ENCODE measurements around the gene UBE2I. TPM values are rescaled to one million over a fixed set of nuclear protein-coding genes. Genes with fewer than 3 reads are reported as not detected.

UBE2I gene
- total RNA-seq, 1 experiment from 2014 or later, result 361 TPM

DNA sequence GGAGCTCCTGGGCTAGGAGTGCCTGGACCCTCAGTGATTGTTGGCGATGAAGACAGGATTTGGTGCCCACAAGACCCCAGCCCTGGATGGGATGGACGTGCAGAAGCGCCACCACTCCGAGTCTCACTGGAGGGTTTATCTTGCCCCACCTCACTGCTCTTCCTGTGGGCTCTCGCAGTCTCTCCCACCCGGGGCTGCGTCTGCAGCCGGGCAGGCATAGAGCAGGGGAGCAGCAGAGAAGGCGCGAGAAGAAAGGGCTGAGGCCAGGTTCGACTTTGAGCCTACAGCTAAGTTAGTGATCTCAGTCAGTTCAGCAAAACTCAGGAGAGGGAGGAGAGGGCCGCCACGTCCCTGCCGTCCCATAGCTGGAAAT lies 6.6 kb downstream of the UBE2I start:
- Histone ChIP-seq H3K4me1 (ENCODE audit: insufficient read depth, low read length, poor library complexity, severe bottlenecking) (peaks cover 7% of the 10 kb centered on the region), H3K36me3 (ENCODE audit: insufficient read depth, low read length, poor library complexity, severe bottlenecking) (peaks cover 92% of the 10 kb centered on the region), H3K9me3 (ENCODE audit: low read depth, low read length, poor library complexity, severe bottlenecking) (no peaks in the 10 kb centered on the region), H3K27me3 (replicated peaks; ENCODE audit: insufficient read depth, low read depth, low read length, poor library complexity) (no peaks in the 10 kb centered on the region), H3K27ac (ENCODE audit: low read depth, low read length, poor library complexity, severe bottlenecking) (no peak overlapping the region), H3K4me3 (ENCODE audit: low read depth, low read length, poor library complexity, severe bottlenecking) (no peak overlapping the region)
- intact Hi-C loops (cut with micrococcal nuclease; ENCODE audit: unreplicated experiment), result no loop called here
- TF ChIP-seq, protein P1, sequence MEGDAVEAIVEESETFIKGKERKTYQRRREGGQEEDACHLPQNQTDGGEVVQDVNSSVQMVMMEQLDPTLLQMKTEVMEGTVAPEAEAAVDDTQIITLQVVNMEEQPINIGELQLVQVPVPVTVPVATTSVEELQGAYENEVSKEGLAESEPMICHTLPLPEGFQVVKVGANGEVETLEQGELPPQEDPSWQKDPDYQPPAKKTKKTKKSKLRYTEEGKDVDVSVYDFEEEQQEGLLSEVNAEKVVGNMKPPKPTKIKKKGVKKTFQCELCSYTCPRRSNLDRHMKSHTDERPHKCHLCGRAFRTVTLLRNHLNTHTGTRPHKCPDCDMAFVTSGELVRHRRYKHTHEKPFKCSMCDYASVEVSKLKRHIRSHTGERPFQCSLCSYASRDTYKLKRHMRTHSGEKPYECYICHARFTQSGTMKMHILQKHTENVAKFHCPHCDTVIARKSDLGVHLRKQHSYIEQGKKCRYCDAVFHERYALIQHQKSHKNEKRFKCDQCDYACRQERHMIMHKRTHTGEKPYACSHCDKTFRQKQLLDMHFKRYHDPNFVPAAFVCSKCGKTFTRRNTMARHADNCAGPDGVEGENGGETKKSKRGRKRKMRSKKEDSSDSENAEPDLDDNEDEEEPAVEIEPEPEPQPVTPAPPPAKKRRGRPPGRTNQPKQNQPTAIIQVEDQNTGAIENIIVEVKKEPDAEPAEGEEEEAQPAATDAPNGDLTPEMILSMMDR (conservative IDR thresholded peaks at IDR 0.05; ENCODE audit: low read depth, low read length), result no peak
- TF ChIP-seq EZH2 (IDR thresholded peaks at IDR 0.05; ENCODE audit: borderline replicate concordance, low read depth, low read length, poor library complexity, severe bottlenecking), result no peak
- DNase-seq (ENCODE audit: low spot score), result no peak
- no TSS peak for BruUV-seq (replicated peaks)
- ChIA-PET POLR2A (ENCODE audit: low non-redundant PET) (no interaction called here), CTCF (no interaction called here)

DNA sequence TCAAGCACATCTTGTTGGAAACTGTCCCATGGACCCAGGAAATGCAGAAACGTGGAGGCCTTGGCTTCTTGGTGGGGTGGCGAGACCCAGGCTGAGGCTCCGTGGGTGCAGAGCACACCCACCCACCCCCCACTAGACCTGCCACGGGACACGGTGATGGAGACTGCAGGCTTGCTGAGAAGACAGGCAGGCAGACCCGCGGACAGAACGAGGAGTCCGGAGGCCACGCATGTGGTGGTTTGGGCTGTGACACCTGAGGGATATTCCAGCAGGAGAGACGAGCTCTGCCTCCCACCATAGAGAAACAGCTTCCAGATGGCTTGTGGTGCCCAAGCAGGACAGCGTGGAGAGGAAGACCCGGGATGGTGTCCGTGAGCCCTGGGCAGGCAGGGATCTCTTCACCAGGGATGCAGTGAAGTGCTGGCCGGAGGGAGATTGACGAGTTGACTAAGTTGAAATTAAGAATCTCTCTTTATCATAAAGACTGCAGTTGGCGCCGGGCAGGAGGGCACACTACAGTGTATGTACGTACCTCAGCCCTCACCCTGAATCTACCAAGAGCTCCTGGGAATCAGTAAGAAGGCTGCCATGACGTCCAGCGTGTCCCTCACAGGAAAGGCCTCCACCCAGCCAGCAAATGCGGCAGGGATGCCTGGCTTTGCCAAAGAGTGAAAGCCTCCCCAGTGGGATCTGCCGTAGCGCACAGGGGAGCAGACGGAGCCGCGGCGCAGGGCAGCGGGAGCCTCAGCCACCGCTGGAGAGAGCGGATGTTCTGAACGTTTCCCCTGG lies 8.2 kb downstream of the UBE2I start:
- TF ChIP-seq EZH2 (IDR thresholded peaks at IDR 0.05; ENCODE audit: borderline replicate concordance, low read depth, low read length, poor library complexity, severe bottlenecking), result no peak
- TF ChIP-seq, protein P1 (conservative IDR thresholded peaks at IDR 0.05; ENCODE audit: low read depth, low read length), result no peak
- no TSS peak for BruUV-seq (replicated peaks)
- Histone ChIP-seq H3K9me3 (ENCODE audit: low read depth, low read length, poor library complexity, severe bottlenecking) (no peaks in the 10 kb centered on the region), H3K4me3 (ENCODE audit: low read depth, low read length, poor library complexity, severe bottlenecking) (no peak overlapping the region), H3K27me3 (replicated peaks; ENCODE audit: insufficient read depth, low read depth, low read length, poor library complexity) (no peaks in the 10 kb centered on the region), H3K36me3 (ENCODE audit: insufficient read depth, low read length, poor library complexity, severe bottlenecking) (peaks cover 91% of the 10 kb centered on the region), H3K4me1 (ENCODE audit: insufficient read depth, low read length, poor library complexity, severe bottlenecking) (no peaks in the 10 kb centered on the region), H3K27ac (ENCODE audit: low read depth, low read length, poor library complexity, severe bottlenecking) (no peak overlapping the region)
- intact Hi-C loops (cut with micrococcal nuclease; ENCODE audit: unreplicated experiment), result no loop called here
- DNase-seq (ENCODE audit: low spot score), result no peak
- ChIA-PET CTCF (no interaction called here), POLR2A (ENCODE audit: low non-redundant PET) (interaction anchor here (0.7 kb wide), 1 partner anchor 31 kb away, joined by 6 read pairs; no protein-coding TSS in a partner anchor)

DNA sequence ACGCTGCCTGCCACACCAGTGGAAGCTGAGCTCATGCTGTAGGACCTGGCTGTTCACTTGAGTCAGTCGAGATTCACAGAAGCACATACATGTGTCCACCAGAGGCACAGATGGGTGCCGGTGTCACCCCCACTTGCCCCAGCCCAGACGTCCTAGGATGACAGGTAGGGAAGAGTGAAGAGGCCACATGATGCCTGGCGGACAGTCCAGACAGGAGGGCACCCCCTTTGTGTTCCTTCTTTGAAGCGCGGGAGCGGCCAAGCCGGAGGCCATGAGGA lies 8.8 kb downstream of the UBE2I start:
- no TSS peak for BruUV-seq (replicated peaks)
- POLR2A ChIA-PET (ENCODE audit: low non-redundant PET), result no interaction called here
- Histone ChIP-seq H3K27ac (ENCODE audit: low read depth, low read length, poor library complexity, severe bottlenecking) (no peak overlapping the region), H3K36me3 (ENCODE audit: insufficient read depth, low read length, poor library complexity, severe bottlenecking) (peaks cover 89% of the 10 kb centered on the region), H3K4me3 (ENCODE audit: low read depth, low read length, poor library complexity, severe bottlenecking) (no peak overlapping the region), H3K9me3 (ENCODE audit: low read depth, low read length, poor library complexity, severe bottlenecking) (no peaks in the 10 kb centered on the region), H3K4me1 (ENCODE audit: insufficient read depth, low read length, poor library complexity, severe bottlenecking) (no peaks in the 10 kb centered on the region), H3K27me3 (replicated peaks; ENCODE audit: insufficient read depth, low read depth, low read length, poor library complexity) (no peaks in the 10 kb centered on the region)
- intact Hi-C loops (cut with micrococcal nuclease; ENCODE audit: unreplicated experiment), result no loop called here
- no peak for DNase-seq (ENCODE audit: low spot score)
- CTCF ChIA-PET, result no interaction called here
- TF ChIP-seq, protein P1 (conservative IDR thresholded peaks at IDR 0.05; ENCODE audit: low read depth, low read length), result no peak
- no peak for TF ChIP-seq EZH2 (IDR thresholded peaks at IDR 0.05; ENCODE audit: borderline replicate concordance, low read depth, low read length, poor library complexity, severe bottlenecking)

Data from A673 (cell line).